SK-N-SH (cell line): ENCODE results near the gene SMYD3. TPM values are rescaled to one million over a fixed set of nuclear protein-coding genes. Genes with fewer than 3 reads are reported as not detected.

Source experiments
- CTCF ChIA-PET: fragments of 300-600, 350-600 bp; formaldehyde crosslinking; extraction: SDS; loops from one replicate; lab custom pipeline; 2021; lab: Yijun Ruan, JAX
- POLR2A ChIA-PET: fragments of 350-600 bp; sonication (Branson Sonifier 250); formaldehyde crosslinking; extraction: SDS; loops from one replicate; lab custom pipeline; 2020; ENCODE audit warnings: antibody characterized with exemption, inconsistent platforms; lab: Yijun Ruan, JAX
- DNase-seq: peaks from one replicate; pipeline ENCODE4 v3.0.0; 2012
- H2AFZ ChIP-seq: fragments of 200-600 bp; sonication (generic); 2 replicates; pipeline ENCODE4 v1.8.1; 2016; ENCODE audit warnings: antibody characterized with exemption, mild to moderate bottlenecking, low read depth
- H3F3A ChIP-seq: fragments of 200-600 bp; sonication (generic); replicated peaks from 2 replicates; pipeline ENCODE3; 2016; ENCODE audit warnings: antibody characterized with exemption, mild to moderate bottlenecking; ENCODE audit not compliant: insufficient read depth
- H3K27ac ChIP-seq, 2 experiments: fragments of 200-500 bp in 1 of 2; fragments of 200-600 bp in 1 of 2; sonication (Bioruptor generic) in 1 of 2; sonication (generic), shearing (Covaris generic) in 1 of 2; 2 replicates each; pipeline versions ENCODE4 v1.5.1 to v1.6.1; 2014 to 2016; ENCODE audit warnings: low read depth in 2 of 2, inconsistent platforms in 1 of 2, low read length in 1 of 2, mild to moderate bottlenecking in 1 of 2, mixed read lengths in 1 of 2
- H3K27me3 ChIP-seq: fragments of 200-600 bp; sonication (generic), shearing (Covaris generic); 2 replicates; pipeline ENCODE4 v1.6.1; 2016; ENCODE audit warnings: mixed run types; ENCODE audit not compliant: insufficient read depth
- H3K36me3 ChIP-seq, 2 experiments: fragments of 200-500 bp in 1 of 2; fragments of 200-600 bp in 1 of 2; sonication (Bioruptor generic) in 1 of 2; sonication (generic) in 1 of 2; replicated peaks in 1 of 2; 2 replicates each; pipeline versions ENCODE3 to v1.5.1; 2014 to 2016; ENCODE audit warnings: low read length in 1 of 2, mild to moderate bottlenecking in 1 of 2; ENCODE audit not compliant: insufficient read depth in 2 of 2, control insufficient read depth in 1 of 2
- H3K4me1 ChIP-seq, 2 experiments: fragments of 200-500 bp in 1 of 2; fragments of 200-600 bp in 1 of 2; sonication (Bioruptor generic) in 1 of 2; sonication (generic), shearing (Covaris generic) in 1 of 2; 2 replicates each; pipeline versions ENCODE4 v1.5.1 to v1.6.1; 2014 to 2016; ENCODE audit warnings: low read depth in 1 of 2, low read length in 1 of 2, mixed run types in 1 of 2; ENCODE audit not compliant: insufficient read depth in 2 of 2, control insufficient read depth in 1 of 2
- H3K4me2 ChIP-seq: fragments of 200-600 bp; sonication (generic), shearing (Covaris generic); 2 replicates; pipeline ENCODE4 v1.6.1; 2017; ENCODE audit warnings: mixed run types
- H3K4me3 ChIP-seq, 2 experiments: fragments of 200-500 bp in 1 of 2; fragments of 200-600 bp in 1 of 2; sonication (Bioruptor generic) in 1 of 2; sonication (generic), shearing (Covaris generic) in 1 of 2; 2 replicates each; pipeline versions ENCODE4 v1.5.1 to v1.8.1; 2014 to 2016; ENCODE audit warnings: low read depth in 2 of 2, inconsistent platforms in 1 of 2, low read length in 1 of 2, mild to moderate bottlenecking in 1 of 2, mixed read lengths in 1 of 2, moderate library complexity in 1 of 2
- H3K79me2 ChIP-seq: fragments of 200-600 bp; sonication (generic); 2 replicates; pipeline ENCODE4 v1.8.1; 2017; ENCODE audit warnings: mild to moderate bottlenecking; ENCODE audit not compliant: insufficient read depth
- H3K9ac ChIP-seq: fragments of 200-600 bp; sonication (generic); 2 replicates; pipeline ENCODE4 v1.6.1; 2017; ENCODE audit warnings: mixed run types
- H3K9me2 ChIP-seq: fragments of 200-600 bp; sonication (generic); 2 replicates; pipeline ENCODE4 v1.6.1; 2017; ENCODE audit warnings: mixed run types
- H3K9me3 ChIP-seq: fragments of 200-600 bp; sonication (generic); 2 replicates; pipeline ENCODE4 v1.6.1; 2017; ENCODE audit warnings: mixed run types, mild to moderate bottlenecking, moderate library complexity
- H4K20me1 ChIP-seq: fragments of 200-600 bp; sonication (generic); 2 replicates; pipeline ENCODE4 v1.6.1; 2017; ENCODE audit warnings: mild to moderate bottlenecking, mixed run types; ENCODE audit not compliant: insufficient read depth
- CHD2 ChIP-seq: fragments of 150-350 bp; IDR thresholded peaks from 2 replicates; pipeline ENCODE4 v1.6.1; 2018; ENCODE audit warnings: low read length; ENCODE audit not compliant: partially characterized antibody
- EZH2phosphoT487 ChIP-seq: fragments of 200-600 bp; sonication (generic); IDR thresholded peaks from 2 replicates; pipeline ENCODE4 v1.6.1; 2017; ENCODE audit warnings: low read depth, mixed run types, mild to moderate bottlenecking, antibody characterized with exemption, moderate library complexity, borderline replicate concordance
- FOSL2 ChIP-seq: IDR thresholded peaks from 2 replicates; pipeline ENCODE4 v1.4.0; 2012; ENCODE audit warnings: low read depth, mild to moderate bottlenecking, moderate library complexity, borderline replicate concordance
- FOXM1 ChIP-seq: IDR thresholded peaks from 2 replicates; pipeline ENCODE4 v1.4.0; 2012; ENCODE audit warnings: low read depth, mild to moderate bottlenecking
- JUND ChIP-seq: IDR thresholded peaks from 2 replicates; pipeline ENCODE4 v1.4.0; 2012
- NFIC ChIP-seq: IDR thresholded peaks from 2 replicates; pipeline ENCODE4 v1.4.0; 2012; ENCODE audit warnings: borderline replicate concordance
- NRF1 ChIP-seq: IDR thresholded peaks from 2 replicates; pipeline ENCODE4 v1.6.1; 2012; ENCODE audit warnings: low read depth, mild to moderate bottlenecking, low read length
- RCOR1 ChIP-seq: fragments of 150-350 bp; IDR thresholded peaks from 2 replicates; pipeline ENCODE4 v1.6.1; 2017; ENCODE audit warnings: antibody characterized with exemption, low read length
- RXRA ChIP-seq: IDR thresholded peaks from 2 replicates; pipeline ENCODE4 v1.4.0; 2012; ENCODE audit warnings: low read depth, mild to moderate bottlenecking, borderline replicate concordance
- SIN3A ChIP-seq: IDR thresholded peaks from 2 replicates; pipeline ENCODE4 v1.6.1; 2012; ENCODE audit warnings: low read depth, mild to moderate bottlenecking, low read length, moderate library complexity, borderline replicate concordance
- SMC3 ChIP-seq: IDR thresholded peaks from 2 replicates; pipeline ENCODE4 v1.6.1; 2012; ENCODE audit warnings: low read depth, low read length, improper control_type of control experiment
- TEAD4 ChIP-seq: IDR thresholded peaks from 2 replicates; pipeline ENCODE4 v1.4.0; 2012; ENCODE audit warnings: mild to moderate bottlenecking, borderline replicate concordance; ENCODE audit not compliant: insufficient read depth
- WGBS: methylation state at CpG from one replicate; pipeline ENCODE4 v1.1.6; 2017; ENCODE audit warnings: low lambda C conversion rate; 5-methylcytosine and 5-hydroxymethylcytosine counted together
- polyA plus RNA-seq, 3 experiments: library from polyadenylated mRNA; depleted of rRNA; stranded (reverse); fragments of >200 nt; gene quantifications; 2 replicates each; pipeline ENCODE4 v1.2.3, GENCODE V29; 2012
- TF ChIP-seq, protein P1 (sequence below): fragments of 150-350 bp; IDR thresholded peaks from 2 replicates; pipeline ENCODE4 v1.6.1; 2017; ENCODE audit warnings: antibody characterized with exemption, low read length, low read depth, borderline replicate concordance
- TF ChIP-seq, protein P2 (sequence below): IDR thresholded peaks from 2 replicates; pipeline ENCODE4; 2012
- TF ChIP-seq, protein P3 (sequence below): IDR thresholded peaks from 2 replicates; pipeline ENCODE4 v1.4.0; 2012; ENCODE audit warnings: low read depth, borderline replicate concordance
- TF ChIP-seq, protein P4 (sequence below): fragments of 200-600 bp; sonication (generic); IDR thresholded peaks from 2 replicates; pipeline ENCODE4 v1.6.1; 2017; ENCODE audit warnings: antibody characterized with exemption, mild to moderate bottlenecking, moderate library complexity

The SMYD3 gene
- polyA plus RNA-seq, 1 of the 3 experiments (the other 2 are of a cell fraction) = 31.4 TPM

DNA sequence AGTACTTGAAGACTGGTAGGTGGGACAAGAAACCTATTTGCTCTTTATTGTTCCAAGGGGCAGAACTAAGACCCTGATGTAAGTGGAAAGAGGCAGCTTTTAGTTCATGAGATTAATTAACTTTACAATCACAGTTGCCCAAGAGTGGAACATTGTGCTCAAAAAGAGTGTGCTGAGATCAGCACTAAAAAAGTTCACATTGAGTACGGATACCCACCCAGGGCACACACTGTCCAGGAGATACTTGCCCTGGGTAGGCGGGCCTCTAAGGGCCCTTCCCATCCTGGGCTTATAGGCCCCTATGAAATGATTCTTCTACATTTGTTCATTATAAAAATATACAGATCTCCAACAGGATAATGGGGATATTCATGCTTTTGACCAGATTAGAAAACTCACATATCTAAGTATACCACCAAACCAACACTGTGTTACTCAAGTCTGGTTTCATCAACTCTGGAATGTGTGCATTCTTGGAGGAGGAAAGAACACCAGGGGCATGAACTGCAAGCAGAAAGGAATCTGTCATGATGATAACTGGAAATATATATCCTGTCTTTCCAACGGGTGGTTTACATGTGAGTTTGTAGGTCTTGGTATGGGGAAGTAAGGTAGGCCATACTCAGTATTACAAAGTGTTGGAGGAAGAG, 626.2 kb downstream of the SMYD3 start (continued):
- TF ChIP-seq FOXM1 (peak; percentile 57; the same call in 1 of the 2 replicates), NFIC (peak; percentile 68), RXRA (peak; percentile 76; the same call in 1 of the 2 replicates), EZH2phosphoT487 (no peak), SMC3 (no peak), JUND (peak; percentile 50), FOSL2 (peak; percentile 43; the same call in 1 of the 2 replicates), TEAD4 (peak; percentile 81), CHD2 (no peak)
- TF ChIP-seq, protein P1, sequence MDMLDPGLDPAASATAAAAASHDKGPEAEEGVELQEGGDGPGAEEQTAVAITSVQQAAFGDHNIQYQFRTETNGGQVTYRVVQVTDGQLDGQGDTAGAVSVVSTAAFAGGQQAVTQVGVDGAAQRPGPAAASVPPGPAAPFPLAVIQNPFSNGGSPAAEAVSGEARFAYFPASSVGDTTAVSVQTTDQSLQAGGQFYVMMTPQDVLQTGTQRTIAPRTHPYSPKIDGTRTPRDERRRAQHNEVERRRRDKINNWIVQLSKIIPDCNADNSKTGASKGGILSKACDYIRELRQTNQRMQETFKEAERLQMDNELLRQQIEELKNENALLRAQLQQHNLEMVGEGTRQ = no peak
- TF ChIP-seq, protein P2, sequence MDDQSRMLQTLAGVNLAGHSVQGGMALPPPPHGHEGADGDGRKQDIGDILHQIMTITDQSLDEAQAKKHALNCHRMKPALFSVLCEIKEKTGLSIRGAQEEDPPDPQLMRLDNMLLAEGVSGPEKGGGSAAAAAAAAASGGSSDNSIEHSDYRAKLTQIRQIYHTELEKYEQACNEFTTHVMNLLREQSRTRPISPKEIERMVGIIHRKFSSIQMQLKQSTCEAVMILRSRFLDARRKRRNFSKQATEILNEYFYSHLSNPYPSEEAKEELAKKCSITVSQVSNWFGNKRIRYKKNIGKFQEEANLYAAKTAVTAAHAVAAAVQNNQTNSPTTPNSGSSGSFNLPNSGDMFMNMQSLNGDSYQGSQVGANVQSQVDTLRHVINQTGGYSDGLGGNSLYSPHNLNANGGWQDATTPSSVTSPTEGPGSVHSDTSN = peak; percentile 82
- TF ChIP-seq, protein P3, sequence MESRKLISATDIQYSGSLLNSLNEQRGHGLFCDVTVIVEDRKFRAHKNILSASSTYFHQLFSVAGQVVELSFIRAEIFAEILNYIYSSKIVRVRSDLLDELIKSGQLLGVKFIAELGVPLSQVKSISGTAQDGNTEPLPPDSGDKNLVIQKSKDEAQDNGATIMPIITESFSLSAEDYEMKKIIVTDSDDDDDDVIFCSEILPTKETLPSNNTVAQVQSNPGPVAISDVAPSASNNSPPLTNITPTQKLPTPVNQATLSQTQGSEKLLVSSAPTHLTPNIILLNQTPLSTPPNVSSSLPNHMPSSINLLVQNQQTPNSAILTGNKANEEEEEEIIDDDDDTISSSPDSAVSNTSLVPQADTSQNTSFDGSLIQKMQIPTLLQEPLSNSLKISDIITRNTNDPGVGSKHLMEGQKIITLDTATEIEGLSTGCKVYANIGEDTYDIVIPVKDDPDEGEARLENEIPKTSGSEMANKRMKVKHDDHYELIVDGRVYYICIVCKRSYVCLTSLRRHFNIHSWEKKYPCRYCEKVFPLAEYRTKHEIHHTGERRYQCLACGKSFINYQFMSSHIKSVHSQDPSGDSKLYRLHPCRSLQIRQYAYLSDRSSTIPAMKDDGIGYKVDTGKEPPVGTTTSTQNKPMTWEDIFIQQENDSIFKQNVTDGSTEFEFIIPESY = peak; percentile 33; the same call in 1 of the 2 replicates
- TF ChIP-seq, protein P4, sequence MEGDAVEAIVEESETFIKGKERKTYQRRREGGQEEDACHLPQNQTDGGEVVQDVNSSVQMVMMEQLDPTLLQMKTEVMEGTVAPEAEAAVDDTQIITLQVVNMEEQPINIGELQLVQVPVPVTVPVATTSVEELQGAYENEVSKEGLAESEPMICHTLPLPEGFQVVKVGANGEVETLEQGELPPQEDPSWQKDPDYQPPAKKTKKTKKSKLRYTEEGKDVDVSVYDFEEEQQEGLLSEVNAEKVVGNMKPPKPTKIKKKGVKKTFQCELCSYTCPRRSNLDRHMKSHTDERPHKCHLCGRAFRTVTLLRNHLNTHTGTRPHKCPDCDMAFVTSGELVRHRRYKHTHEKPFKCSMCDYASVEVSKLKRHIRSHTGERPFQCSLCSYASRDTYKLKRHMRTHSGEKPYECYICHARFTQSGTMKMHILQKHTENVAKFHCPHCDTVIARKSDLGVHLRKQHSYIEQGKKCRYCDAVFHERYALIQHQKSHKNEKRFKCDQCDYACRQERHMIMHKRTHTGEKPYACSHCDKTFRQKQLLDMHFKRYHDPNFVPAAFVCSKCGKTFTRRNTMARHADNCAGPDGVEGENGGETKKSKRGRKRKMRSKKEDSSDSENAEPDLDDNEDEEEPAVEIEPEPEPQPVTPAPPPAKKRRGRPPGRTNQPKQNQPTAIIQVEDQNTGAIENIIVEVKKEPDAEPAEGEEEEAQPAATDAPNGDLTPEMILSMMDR = no peak

DNA sequence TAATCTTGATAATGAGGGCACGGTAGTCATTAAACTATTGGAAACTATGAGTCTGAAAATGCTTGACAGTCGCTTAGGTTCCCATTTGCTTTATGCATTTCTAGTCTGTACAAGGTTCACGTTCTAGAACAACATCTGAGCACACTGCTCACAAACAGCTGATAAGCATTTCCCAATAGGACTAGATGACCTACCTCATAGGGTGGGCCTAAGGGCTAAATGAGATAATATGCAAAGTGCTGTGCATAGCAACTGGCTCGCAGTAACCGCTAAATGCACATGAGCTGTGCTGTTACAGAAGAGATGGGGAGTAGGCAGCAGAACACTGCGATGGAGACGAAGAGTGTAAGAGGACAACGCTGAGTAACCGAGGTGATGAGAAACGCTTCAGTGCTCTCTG, 628.0 kb downstream of the SMYD3 start:
- ChIA-PET POLR2A (no interaction called here), CTCF (interaction anchor here (1.2 kb wide), 1 partner anchor 19 kb away, joined by 3 read pairs; no protein-coding TSS in a partner anchor)
- no peak overlapping the region for H3K4me2 ChIP-seq
- H3F3A ChIP-seq = peaks cover 25% of the 10 kb centered on the region
- no peaks in the 10 kb centered on the region for H4K20me1 ChIP-seq
- no peak overlapping the region for H2AFZ ChIP-seq
- H3K27ac ChIP-seq = peak overlapping the region in 1 of 2 experiments; percentile 100; a peak in 2 of 4 replicates
- H3K4me3 ChIP-seq = no peak overlapping the region
- 94% methylated on average over 10 of the region's 10 CpGs for WGBS
- H3K36me3 ChIP-seq = no peaks in the 10 kb centered on the region
- H3K4me1 ChIP-seq = peaks cover 27 to 43% of the 10 kb centered on the region in 2 experiments
- no peaks in the 10 kb centered on the region for H3K79me2 ChIP-seq
- no peaks in the 10 kb centered on the region for H3K27me3 ChIP-seq
- TF ChIP-seq FOSL2 (no peak), RCOR1 (no peak), JUND (no peak), CHD2 (no peak), NRF1 (no peak), SIN3A (no peak), NFIC (no peak), TEAD4 (no peak)
- TF ChIP-seq, protein P3 = no peak
- TF ChIP-seq, protein P1 = no peak
- TF ChIP-seq, protein P2 = no peak
- H3K9me2 ChIP-seq = no peaks in the 10 kb centered on the region
- no peak overlapping the region for H3K9ac ChIP-seq
- no peaks in the 10 kb centered on the region for H3K9me3 ChIP-seq
- DNase-seq = no peak
